ENCODE measurements around the gene PPARGC1A. TPM values are rescaled to one million over a fixed set of nuclear protein-coding genes. Genes with fewer than 3 reads are reported as not detected.
A peak's percentile ranks its signal among the peaks of the same experiment; 100 is the strongest.

The PPARGC1A gene
- total and polyA plus RNA-seq, 5 experiments from 2014 or later = not detected

GRCh38 chr4:23903859-23904438, 14.1 kb upstream of the PPARGC1A start:
- Mint-ChIP-seq H3K27me3 (no peaks in the 10 kb centered on the region), H3K36me3 (no peaks in the 10 kb centered on the region), H3K27ac (no peak overlapping the region), H3K4me3 (no peak overlapping the region), H3K4me1 (no peaks in the 10 kb centered on the region), H3K9me3 (peaks cover 0 to 2% (median 0%) of the 10 kb centered on the region in 9 donors)
- ATAC-seq (no peak), DNase-seq (no peak)
- POLR2A ChIA-PET = no interaction called here

GRCh38 chr4:23902222-23902804, 12.5 kb upstream of the PPARGC1A start:
- no peaks in the 10 kb centered on the region for H3K4me1 Mint-ChIP-seq
- POLR2A ChIA-PET = no interaction called here
- H3K27me3 Mint-ChIP-seq = peaks cover 0 to 3% (median 0%) of the 10 kb centered on the region in 5 donors
- H3K9me3 Mint-ChIP-seq = peaks cover 0 to 4% (median 0%) of the 10 kb centered on the region in 9 donors
- H3K27ac Mint-ChIP-seq = no peak overlapping the region
- no peak for ATAC-seq
- no peak overlapping the region for H3K4me3 Mint-ChIP-seq
- H3K36me3 Mint-ChIP-seq = no peaks in the 10 kb centered on the region
- DNase-seq = no peak

- ATAC-seq (no peak), DNase-seq (no peak)
- Mint-ChIP-seq H3K4me3 (no peak overlapping the region), H3K27ac (no peak overlapping the region), H3K27me3 (peaks cover 0 to 3% (median 0%) of the 10 kb centered on the region in 5 donors), H3K4me1 (no peaks in the 10 kb centered on the region), H3K36me3 (no peaks in the 10 kb centered on the region), H3K9me3 (peaks cover 0 to 4% (median 0%) of the 10 kb centered on the region in 9 donors)
- POLR2A ChIA-PET = no interaction called here
Observed at GRCh38 chr4:23900636-23901035, 10.8 kb upstream of the PPARGC1A start.

GRCh38 chr4:23899565-23899964, 9.7 kb upstream of the PPARGC1A start:
- Mint-ChIP-seq H3K36me3 (no peaks in the 10 kb centered on the region), H3K27ac (no peak overlapping the region), H3K27me3 (peaks cover 0 to 3% (median 0%) of the 10 kb centered on the region in 5 donors), H3K4me3 (no peak overlapping the region), H3K4me1 (no peaks in the 10 kb centered on the region), H3K9me3 (peaks cover 0 to 4% (median 0%) of the 10 kb centered on the region in 9 donors)
- no peak for DNase-seq
- ATAC-seq = no peak
- POLR2A ChIA-PET = no interaction called here

GRCh38 chr4:23897564-23898109, 7.8 kb upstream of the PPARGC1A start:
- Mint-ChIP-seq H3K27me3 (peaks cover 0 to 10% (median 0%) of the 10 kb centered on the region in 5 donors), H3K4me3 (no peak overlapping the region)

GRCh38 chr4:23894021-23894420, 4.2 kb upstream of the PPARGC1A start:
- POLR2A ChIA-PET = no interaction called here
- no peak for DNase-seq
- Mint-ChIP-seq H3K4me3 (no peak overlapping the region), H3K9me3 (peaks cover 0 to 4% (median 0%) of the 10 kb centered on the region in 9 donors), H3K36me3 (no peaks in the 10 kb centered on the region), H3K27ac (no peak overlapping the region), H3K27me3 (peaks cover 4 to 27% (median 8%) of the 10 kb centered on the region in 5 donors), H3K4me1 (peaks cover 7 to 19% (median 12%) of the 10 kb centered on the region in 4 donors)
- ATAC-seq = no peak

More at GRCh38 chr4:23897564-23898109, 7.8 kb upstream of the PPARGC1A start:
- Mint-ChIP-seq H3K9me3 (peaks cover 0 to 5% (median 0%) of the 10 kb centered on the region in 9 donors), H3K27ac (no peak overlapping the region), H3K36me3 (no peaks in the 10 kb centered on the region), H3K4me1 (no peaks in the 10 kb centered on the region)
- POLR2A ChIA-PET = no interaction called here
- ATAC-seq = no peak
- no peak for DNase-seq

- Mint-ChIP-seq H3K27ac (no peak overlapping the region), H3K4me1 (peaks cover 10 to 29% (median 20%) of the 10 kb centered on the region in 4 donors), H3K4me3 (peak overlapping the region in 1 of 10 donors; percentile 55), H3K9me3 (peaks cover 0 to 3% (median 0%) of the 10 kb centered on the region in 9 donors), H3K36me3 (no peaks in the 10 kb centered on the region), H3K27me3 (peaks cover 9 to 34% (median 20%) of the 10 kb centered on the region in 5 donors)
- DNase-seq (no peak), ATAC-seq (no peak)
- POLR2A ChIA-PET = no interaction called here
Observed at GRCh38 chr4:23891064-23891421, 1.2 kb upstream of the PPARGC1A start.

- POLR2A ChIA-PET = interaction anchor here (0.6 kb wide), 1 partner anchor 11 kb away, joined by 3 read pairs; no protein-coding TSS in a partner anchor
Observed at GRCh38 chr4:23890369-23891063, 669 bp upstream of the PPARGC1A start.

GRCh38 chr4:23889391-23889790, 456 bp downstream of the PPARGC1A start:
- peak overlapping the region; percentile 25 to 81 (median 62) for H3K4me3 Mint-ChIP-seq
- POLR2A ChIA-PET = no interaction called here
- no peak for ATAC-seq
- H3K27ac Mint-ChIP-seq = peak overlapping the region in 1 of 10 donors; percentile 82
- peaks cover 10 to 29% (median 20%) of the 10 kb centered on the region in 4 donors for H3K4me1 Mint-ChIP-seq
- no peak for DNase-seq
- peaks cover 9 to 34% (median 21%) of the 10 kb centered on the region in 5 donors for H3K27me3 Mint-ChIP-seq
- no peaks in the 10 kb centered on the region for H3K36me3 Mint-ChIP-seq
- peaks cover 0 to 3% (median 0%) of the 10 kb centered on the region in 9 donors for H3K9me3 Mint-ChIP-seq

More at GRCh38 chr4:23890369-23891063, 669 bp upstream of the PPARGC1A start:
- H3K27me3 Mint-ChIP-seq = peaks cover 9 to 34% (median 21%) of the 10 kb centered on the region in 5 donors
- H3K27ac Mint-ChIP-seq = peak overlapping the region in 1 of 10 donors; percentile 30
- H3K36me3 Mint-ChIP-seq = no peaks in the 10 kb centered on the region
- ATAC-seq (no peak), DNase-seq (no peak)
- peaks cover 10 to 29% (median 20%) of the 10 kb centered on the region in 4 donors for H3K4me1 Mint-ChIP-seq
- H3K4me3 Mint-ChIP-seq = peak overlapping the region in 4 of 10 donors; percentile 49 to 62 (median 54)
- H3K9me3 Mint-ChIP-seq = peaks cover 0 to 3% (median 0%) of the 10 kb centered on the region in 9 donors

- Mint-ChIP-seq H3K36me3 (no peaks in the 10 kb centered on the region), H3K9me3 (peaks cover 0 to 3% (median 0%) of the 10 kb centered on the region in 9 donors), H3K4me3 (peak overlapping the region; percentile 13 to 81 (median 54)), H3K4me1 (peaks cover 10 to 29% (median 20%) of the 10 kb centered on the region in 4 donors), H3K27ac (no peak overlapping the region), H3K27me3 (peaks cover 9 to 34% (median 21%) of the 10 kb centered on the region in 5 donors)
- POLR2A ChIA-PET = no interaction called here
- DNase-seq = no peak
- ATAC-seq = no peak
Observed at GRCh38 chr4:23888421-23889319, 1.2 kb downstream of the PPARGC1A start.

GRCh38 chr4:23887989-23888388, 1.9 kb downstream of the PPARGC1A start:
- peaks cover 10 to 29% (median 20%) of the 10 kb centered on the region in 4 donors for H3K4me1 Mint-ChIP-seq
- H3K4me3 Mint-ChIP-seq = no peak overlapping the region
- ATAC-seq = no peak
- H3K27ac Mint-ChIP-seq = no peak overlapping the region
- no peaks in the 10 kb centered on the region for H3K36me3 Mint-ChIP-seq
- POLR2A ChIA-PET = no interaction called here
- no peak for DNase-seq
- H3K27me3 Mint-ChIP-seq = peaks cover 9 to 28% (median 21%) of the 10 kb centered on the region in 5 donors
- H3K9me3 Mint-ChIP-seq = peaks cover 0 to 2% (median 0%) of the 10 kb centered on the region in 9 donors

GRCh38 chr4:23887173-23887572, 2.7 kb downstream of the PPARGC1A start:
- peaks cover 7 to 20% (median 14%) of the 10 kb centered on the region in 5 donors for H3K27me3 Mint-ChIP-seq
- peaks cover 0 to 2% (median 0%) of the 10 kb centered on the region in 9 donors for H3K9me3 Mint-ChIP-seq
- H3K27ac Mint-ChIP-seq = no peak overlapping the region
- no peaks in the 10 kb centered on the region for H3K36me3 Mint-ChIP-seq
- peaks cover 10 to 29% (median 20%) of the 10 kb centered on the region in 4 donors for H3K4me1 Mint-ChIP-seq
- DNase-seq = no peak
- POLR2A ChIA-PET = no interaction called here
- ATAC-seq = no peak
- no peak overlapping the region for H3K4me3 Mint-ChIP-seq
